Panc1 (cell line): ENCODE data around the gene GJB1. TPM values are rescaled to one million over a fixed set of nuclear protein-coding genes. Genes with fewer than 3 reads are reported as not detected.

Experiments used
- ATAC-seq: fragments of 200-7000 bp; cut with Tn5 transposase; 2 replicates; pipeline ENCODE4 v1.9.1; 2020; ENCODE audit warnings: mild to moderate bottlenecking, moderate library complexity
- BruUV-seq: library from RNA; stranded (reverse); fragments of 400-500 nt; replicated peaks from 2 replicates; lab custom pipeline; 2021; lab: Mats Ljungman, UMichigan
- CTCF ChIA-PET: fragments of 300-600 bp; sonication (Branson Sonifier 250); formaldehyde crosslinking; loops from one replicate; lab custom pipeline; 2022; ENCODE audit warnings: antibody characterized with exemption; lab: Charles Lee
- POLR2A ChIA-PET: fragments of 300-600 bp; sonication (Branson Sonifier 250); formaldehyde crosslinking; loops from one replicate; lab custom pipeline; 2022; ENCODE audit warnings: antibody characterized with exemption; lab: Charles Lee
- DNase-seq: peaks from one replicate; pipeline ENCODE4 v3.0.0-alpha.2; 2010; ENCODE audit warnings: low read depth, low spot score
- H3K27ac ChIP-seq: 2 replicates; pipeline ENCODE4 v1.5.1; 2011; ENCODE audit warnings: mild to moderate bottlenecking, low read length, inconsistent platforms
- H3K27me3 ChIP-seq: fragments of 200-500 bp; sonication (Bioruptor generic); 2 replicates; pipeline ENCODE4 v1.6.0; 2014; ENCODE audit warnings: low read length, inconsistent platforms; ENCODE audit not compliant: control insufficient read depth, insufficient read depth
- H3K36me3 ChIP-seq: fragments of 200-500 bp; sonication (Bioruptor generic); 2 replicates; pipeline ENCODE4 v1.5.1; 2014; ENCODE audit warnings: inconsistent platforms, mild to moderate bottlenecking, low read length, moderate library complexity; ENCODE audit not compliant: control insufficient read depth, insufficient read depth
- H3K4me1 ChIP-seq: 2 replicates; pipeline ENCODE4 v1.5.1; 2011; ENCODE audit warnings: inconsistent platforms, mild to moderate bottlenecking, low read length, moderate library complexity; ENCODE audit not compliant: control insufficient read depth, insufficient read depth
- H3K4me3 ChIP-seq, 2 experiments: 2 replicates each; pipeline ENCODE4 v1.5.1; 2011 to 2012; ENCODE audit warnings: low read depth in 2 of 2, low read length in 2 of 2, mild to moderate bottlenecking in 2 of 2, inconsistent platforms in 1 of 2, moderate library complexity in 1 of 2
- H3K9me3 ChIP-seq: fragments of 200-500 bp; sonication (Bioruptor generic); 2 replicates; pipeline ENCODE4 v1.5.1; 2014; ENCODE audit warnings: low read depth, mild to moderate bottlenecking, inconsistent platforms, low read length, moderate library complexity; ENCODE audit not compliant: control insufficient read depth, insufficient read depth
- POLR2AphosphoS5 ChIP-seq: IDR thresholded peaks from 2 replicates; pipeline ENCODE4 v1.6.1; 2012; ENCODE audit warnings: mild to moderate bottlenecking, low read depth, low read length, moderate library complexity
- SIN3A ChIP-seq: IDR thresholded peaks from 2 replicates; pipeline ENCODE4 v1.6.1; 2012; ENCODE audit warnings: low read depth, mild to moderate bottlenecking, low read length, moderate library complexity, borderline replicate concordance; ENCODE audit not compliant: insufficient read depth
- TCF7L2 ChIP-seq: IDR thresholded peaks from 2 replicates; pipeline ENCODE4 v1.6.1; 2011; ENCODE audit warnings: mild to moderate bottlenecking, low read depth, low read length, inconsistent platforms
- in situ Hi-C: cut with HindIII; loops from 2 replicates; pipeline ENCODE4 v1.10.0; 2016; ENCODE audit warnings: low sequenced_read_pairs, low pct_unique_long_range_greater_than_20kb
- intact Hi-C: fragments of 100-400 bp; cut with micrococcal nuclease; formaldehyde crosslinking; loops from one replicate; pipeline ENCODE4 v1.10.0; 2022; ENCODE audit not compliant: unreplicated experiment
- total RNA-seq: library from RNA; stranded (reverse); gene quantifications from one replicate; pipeline ENCODE4 v1.2.1, GENCODE V29; 2021; ENCODE audit not compliant: unreplicated experiment
- TF ChIP-seq, protein P1 (sequence below), 2 experiments: IDR thresholded peaks; 2 replicates each; pipeline ENCODE4 v1.6.1; 2011 to 2012; ENCODE audit warnings: low read depth in 2 of 2, control low read depth in 1 of 2, low read length in 1 of 2, mild to moderate bottlenecking in 1 of 2, moderate library complexity in 1 of 2; ENCODE audit not compliant: insufficient read depth in 1 of 2
- TF ChIP-seq, protein P2 (sequence below): fragments of 450-650 bp; IDR thresholded peaks from 2 replicates; pipeline ENCODE4 v1.5.1; 2017; ENCODE audit warnings: mild to moderate bottlenecking

GJB1 gene
- total RNA-seq, 1 experiment from 2014 or later = 0.28 TPM

DNA sequence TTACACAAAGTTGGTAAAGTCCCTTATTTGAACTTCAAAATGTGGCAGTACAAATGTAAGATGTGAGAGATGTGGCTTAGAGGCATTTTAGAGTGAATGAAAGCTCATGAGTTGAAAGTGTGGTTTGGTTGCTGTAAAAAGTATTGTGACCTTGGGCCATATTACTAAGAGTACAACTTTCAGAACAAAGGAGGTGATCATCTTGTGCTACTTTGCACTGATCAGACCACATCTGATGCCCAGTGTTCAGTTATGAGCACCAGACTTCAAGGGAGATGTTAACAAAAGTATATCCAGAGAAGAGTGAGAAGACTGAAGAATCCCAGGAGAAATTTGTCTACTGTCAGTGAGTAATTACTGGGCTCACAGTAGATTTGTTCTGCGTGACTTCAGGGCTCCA is 48.2 kb upstream of the GJB1 start:
- BruUV-seq = no TSS peak
- H3K27ac ChIP-seq = no peak overlapping the region
- in situ Hi-C loops (no loop called here), intact Hi-C loops (loop anchor here (5.0 kb wide), 1 partner anchor 77 kb away; the partner anchor contains the start of gene FOXO4)
- ChIA-PET POLR2A (no interaction called here), CTCF (no interaction called here)
- H3K9me3 ChIP-seq = no peaks in the 10 kb centered on the region
- no peaks in the 10 kb centered on the region for H3K36me3 ChIP-seq
- DNase-seq = no peak
- no peaks in the 10 kb centered on the region for H3K4me1 ChIP-seq
- TF ChIP-seq POLR2AphosphoS5 = no peak
- no peak for TF ChIP-seq SIN3A
- TF ChIP-seq, protein P1, sequence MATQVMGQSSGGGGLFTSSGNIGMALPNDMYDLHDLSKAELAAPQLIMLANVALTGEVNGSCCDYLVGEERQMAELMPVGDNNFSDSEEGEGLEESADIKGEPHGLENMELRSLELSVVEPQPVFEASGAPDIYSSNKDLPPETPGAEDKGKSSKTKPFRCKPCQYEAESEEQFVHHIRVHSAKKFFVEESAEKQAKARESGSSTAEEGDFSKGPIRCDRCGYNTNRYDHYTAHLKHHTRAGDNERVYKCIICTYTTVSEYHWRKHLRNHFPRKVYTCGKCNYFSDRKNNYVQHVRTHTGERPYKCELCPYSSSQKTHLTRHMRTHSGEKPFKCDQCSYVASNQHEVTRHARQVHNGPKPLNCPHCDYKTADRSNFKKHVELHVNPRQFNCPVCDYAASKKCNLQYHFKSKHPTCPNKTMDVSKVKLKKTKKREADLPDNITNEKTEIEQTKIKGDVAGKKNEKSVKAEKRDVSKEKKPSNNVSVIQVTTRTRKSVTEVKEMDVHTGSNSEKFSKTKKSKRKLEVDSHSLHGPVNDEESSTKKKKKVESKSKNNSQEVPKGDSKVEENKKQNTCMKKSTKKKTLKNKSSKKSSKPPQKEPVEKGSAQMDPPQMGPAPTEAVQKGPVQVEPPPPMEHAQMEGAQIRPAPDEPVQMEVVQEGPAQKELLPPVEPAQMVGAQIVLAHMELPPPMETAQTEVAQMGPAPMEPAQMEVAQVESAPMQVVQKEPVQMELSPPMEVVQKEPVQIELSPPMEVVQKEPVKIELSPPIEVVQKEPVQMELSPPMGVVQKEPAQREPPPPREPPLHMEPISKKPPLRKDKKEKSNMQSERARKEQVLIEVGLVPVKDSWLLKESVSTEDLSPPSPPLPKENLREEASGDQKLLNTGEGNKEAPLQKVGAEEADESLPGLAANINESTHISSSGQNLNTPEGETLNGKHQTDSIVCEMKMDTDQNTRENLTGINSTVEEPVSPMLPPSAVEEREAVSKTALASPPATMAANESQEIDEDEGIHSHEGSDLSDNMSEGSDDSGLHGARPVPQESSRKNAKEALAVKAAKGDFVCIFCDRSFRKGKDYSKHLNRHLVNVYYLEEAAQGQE (IDR thresholded peaks at IDR 0.05; ENCODE audit: insufficient read depth in 1 of 2, low read depth in 2 of 2, low read length in 1 of 2) = no peak
- TF ChIP-seq, protein P2, sequence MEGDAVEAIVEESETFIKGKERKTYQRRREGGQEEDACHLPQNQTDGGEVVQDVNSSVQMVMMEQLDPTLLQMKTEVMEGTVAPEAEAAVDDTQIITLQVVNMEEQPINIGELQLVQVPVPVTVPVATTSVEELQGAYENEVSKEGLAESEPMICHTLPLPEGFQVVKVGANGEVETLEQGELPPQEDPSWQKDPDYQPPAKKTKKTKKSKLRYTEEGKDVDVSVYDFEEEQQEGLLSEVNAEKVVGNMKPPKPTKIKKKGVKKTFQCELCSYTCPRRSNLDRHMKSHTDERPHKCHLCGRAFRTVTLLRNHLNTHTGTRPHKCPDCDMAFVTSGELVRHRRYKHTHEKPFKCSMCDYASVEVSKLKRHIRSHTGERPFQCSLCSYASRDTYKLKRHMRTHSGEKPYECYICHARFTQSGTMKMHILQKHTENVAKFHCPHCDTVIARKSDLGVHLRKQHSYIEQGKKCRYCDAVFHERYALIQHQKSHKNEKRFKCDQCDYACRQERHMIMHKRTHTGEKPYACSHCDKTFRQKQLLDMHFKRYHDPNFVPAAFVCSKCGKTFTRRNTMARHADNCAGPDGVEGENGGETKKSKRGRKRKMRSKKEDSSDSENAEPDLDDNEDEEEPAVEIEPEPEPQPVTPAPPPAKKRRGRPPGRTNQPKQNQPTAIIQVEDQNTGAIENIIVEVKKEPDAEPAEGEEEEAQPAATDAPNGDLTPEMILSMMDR = no peak
- TF ChIP-seq TCF7L2 = no peak
- no peak overlapping the region for H3K4me3 ChIP-seq
- ATAC-seq = no peak
- H3K27me3 ChIP-seq = no peaks in the 10 kb centered on the region

DNA sequence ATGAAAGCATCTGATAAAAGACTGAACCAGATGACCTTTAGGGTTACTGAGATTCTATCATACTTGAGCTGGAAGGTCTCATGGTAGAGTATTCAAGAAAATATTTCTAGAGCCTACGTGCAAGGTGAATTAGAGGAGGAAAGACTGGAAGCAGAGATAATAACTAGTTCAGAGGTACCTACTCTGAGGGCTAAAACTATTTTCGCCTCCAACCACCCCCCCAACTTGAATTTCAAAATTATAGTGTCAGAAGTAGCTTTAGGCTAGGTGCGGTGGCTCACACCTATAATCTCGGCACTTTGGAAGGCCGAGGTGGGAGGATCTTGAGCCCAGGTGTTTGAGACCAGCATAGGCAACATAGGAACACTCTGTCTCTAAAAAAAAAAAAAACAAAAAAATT is 47.5 kb upstream of the GJB1 start:
- in situ Hi-C loops = no loop called here
- CTCF ChIA-PET = interaction anchor here (0.7 kb wide), 1 partner anchor 31 kb away, joined by 3 read pairs; the partner anchor contains the start of gene NLGN3

More for the DNA sequence above, 47.5 kb upstream of the GJB1 start:
- BruUV-seq = no TSS peak
- Histone ChIP-seq H3K36me3 (no peaks in the 10 kb centered on the region), H3K27me3 (no peaks in the 10 kb centered on the region), H3K27ac (no peak overlapping the region), H3K9me3 (no peaks in the 10 kb centered on the region), H3K4me1 (no peaks in the 10 kb centered on the region), H3K4me3 (no peak overlapping the region)
- TF ChIP-seq, protein P2 = no peak
- TF ChIP-seq SIN3A = no peak
- TF ChIP-seq, protein P1 (IDR thresholded peaks at IDR 0.05; ENCODE audit: insufficient read depth in 1 of 2, low read depth in 2 of 2, low read length in 1 of 2) = no peak
- DNase-seq (no peak), ATAC-seq (no peak)
- POLR2A ChIA-PET = no interaction called here
- intact Hi-C loops = loop anchor here (5.0 kb wide), 1 partner anchor 78 kb away; the partner anchor contains the start of gene FOXO4
